SH-SY5Y (cell line): ENCODE measurements around the gene UBR2.

Experiments used
- GATA2 ChIP-seq: IDR thresholded peaks from 2 replicates; pipeline ENCODE4 v1.6.1; 2011; ENCODE audit warnings: mild to moderate bottlenecking, low read depth, low read length
- GATA3 ChIP-seq: IDR thresholded peaks from 2 replicates; pipeline ENCODE4 v1.6.1; 2011; ENCODE audit warnings: low read depth, mild to moderate bottlenecking, low read length, moderate library complexity

DNA sequence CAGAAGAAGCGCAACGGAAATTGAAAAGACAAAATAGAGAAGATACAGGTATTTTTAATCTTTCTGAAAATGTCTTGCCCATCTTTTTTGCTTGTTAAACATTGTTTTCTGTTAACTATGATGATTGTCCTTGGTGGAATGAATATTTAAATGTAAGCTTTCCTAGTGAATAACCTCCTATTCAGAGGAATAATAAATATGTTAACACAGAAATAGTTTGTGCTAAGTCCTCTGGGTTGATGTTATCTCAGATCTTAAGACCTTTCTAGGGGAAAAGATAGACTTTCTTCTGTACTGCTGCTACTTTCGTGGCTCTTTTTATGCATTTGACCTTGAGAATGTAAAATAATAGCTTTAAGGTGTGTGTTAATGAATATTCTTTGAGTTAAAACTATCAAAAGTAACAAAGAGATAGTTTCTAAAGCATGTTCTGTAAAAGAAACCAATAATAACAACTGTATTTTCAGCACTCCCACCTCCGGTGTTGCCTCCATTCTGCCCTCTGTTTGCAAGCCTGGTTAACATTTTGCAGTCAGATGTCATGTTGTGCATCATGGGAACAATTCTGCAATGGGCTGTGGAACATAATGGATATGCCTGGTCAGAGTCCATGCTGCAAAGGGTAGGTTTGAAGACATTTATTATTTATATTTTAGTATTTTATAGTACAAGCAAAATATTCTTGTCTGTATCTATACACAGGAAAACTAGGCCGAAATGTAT, 88.4 kb downstream of the UBR2 start:
- TF ChIP-seq GATA3 (no peak), GATA2 (no peak)
